GM18511 (cell line): ENCODE data around the gene NLGN4X.

ENCODE experiments used
- ATAC-seq: cut with Tn5 transposase; IDR thresholded peaks from one replicate; pipeline ENCODE4 v1.9.1; 2021; ENCODE audit warnings: mild to moderate bottlenecking, moderate library complexity; ENCODE audit not compliant: unreplicated experiment

NLGN4X gene

DNA sequence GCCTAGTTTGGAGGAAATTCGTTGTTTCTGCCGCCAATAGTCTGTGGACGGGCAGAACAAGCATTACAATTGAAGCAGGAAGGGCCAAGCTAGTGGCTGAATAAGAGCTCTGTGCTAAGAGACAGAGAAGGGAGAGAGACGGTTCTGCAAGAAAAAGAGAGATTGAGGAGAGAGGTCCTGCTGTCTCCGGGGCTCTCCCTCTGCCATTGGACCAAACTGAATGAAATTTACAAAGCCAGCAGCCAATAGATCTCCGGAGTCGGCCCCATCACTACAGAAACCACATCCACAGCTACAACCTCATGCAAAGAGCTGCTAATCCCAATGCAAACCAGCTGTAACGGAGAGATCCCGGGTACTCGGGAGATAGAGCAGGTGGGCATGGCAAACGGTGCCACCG is at the start of gene NLGN4X:
NLGN4X (minus strand) TSS at position 148 of the 400 bp plus-strand sequence. CDS start 77,401 bp downstream, outside the sequence.
- ATAC-seq, result no peak

DNA sequence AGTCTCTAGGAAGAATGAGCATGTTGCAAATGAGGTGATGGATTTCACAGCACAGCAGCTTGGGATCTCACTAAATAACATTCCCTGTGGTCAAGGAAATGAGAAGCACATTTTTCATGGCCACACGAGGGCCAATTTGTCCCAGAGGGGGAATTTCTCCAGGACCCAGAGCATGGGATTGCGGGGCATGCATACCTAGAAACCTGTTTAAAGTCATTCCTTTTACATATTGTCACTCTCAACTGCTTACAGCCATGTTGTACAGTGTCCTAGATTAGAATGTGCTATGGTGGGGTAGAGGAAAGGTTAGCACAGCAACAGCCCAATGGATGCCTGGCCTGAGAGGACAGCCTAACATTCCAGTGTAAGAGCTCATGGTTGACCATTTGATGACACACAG is 37.4 kb upstream of the NLGN4X start:
- no peak for ATAC-seq

DNA sequence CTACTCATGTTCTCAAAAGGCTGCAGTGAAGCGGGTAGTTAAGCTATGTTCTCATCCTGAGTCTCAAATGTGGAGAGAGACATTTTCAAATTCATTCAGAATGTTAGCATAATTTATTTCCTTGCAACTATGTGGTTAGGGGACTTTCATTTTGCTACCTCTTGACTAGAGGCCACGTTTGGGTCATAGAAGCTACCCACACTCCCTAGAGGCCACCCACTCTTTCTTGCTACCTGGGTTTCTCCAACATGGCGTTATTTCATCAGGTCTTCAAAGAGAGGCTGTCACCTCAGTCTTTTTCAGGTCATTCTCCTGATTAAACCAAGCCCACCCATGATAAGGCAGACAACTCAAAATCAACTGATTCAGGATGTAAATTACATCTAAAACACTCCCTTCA is 34.3 kb upstream of the NLGN4X start:
- no peak for ATAC-seq

GRCh38 chrX:6257025-6257424 is 28.4 kb upstream of the NLGN4X start:
- no peak for ATAC-seq

DNA sequence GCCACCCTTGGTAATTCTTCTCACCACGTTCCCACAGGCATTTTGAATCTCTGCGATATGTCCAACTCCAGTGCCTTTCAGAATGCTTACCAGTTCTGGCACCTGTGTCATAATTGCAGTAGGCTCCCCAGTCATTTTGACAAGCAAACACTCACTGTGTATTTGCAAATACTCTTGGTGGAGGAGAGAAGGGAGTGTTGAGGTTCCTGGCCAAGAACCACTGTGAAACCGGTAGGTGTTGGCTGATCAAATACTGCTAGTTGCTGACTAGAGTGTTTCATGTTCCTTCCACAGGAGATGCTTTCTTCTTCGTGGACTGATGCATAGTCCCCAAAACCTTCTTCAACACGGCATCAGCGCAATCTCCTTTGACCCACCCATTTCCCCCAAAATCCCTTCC is 16.0 kb upstream of the NLGN4X start:
- no peak for ATAC-seq

DNA sequence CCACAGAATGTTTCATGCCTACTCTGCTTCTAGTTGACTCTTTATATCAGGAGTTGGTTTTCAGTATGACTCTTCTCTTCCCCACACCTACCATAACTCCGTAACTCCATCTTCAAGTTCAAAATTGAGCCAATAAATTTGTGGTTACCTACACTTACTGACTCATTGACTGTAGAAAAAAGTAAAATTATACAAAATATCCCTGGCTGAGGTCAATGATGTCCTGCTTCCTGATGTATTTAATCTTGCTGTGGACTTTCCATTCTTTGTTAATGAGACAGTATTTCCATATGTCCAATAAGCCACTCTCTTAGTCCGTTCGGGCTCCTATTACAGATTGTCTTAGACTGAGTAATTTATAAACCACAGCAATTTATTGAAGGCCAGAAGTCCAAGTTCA is 9.9 kb upstream of the NLGN4X start:
- no peak for ATAC-seq

GRCh38 chrX:6227935-6228334 is 732 bp downstream of the NLGN4X start:
- no peak for ATAC-seq

DNA sequence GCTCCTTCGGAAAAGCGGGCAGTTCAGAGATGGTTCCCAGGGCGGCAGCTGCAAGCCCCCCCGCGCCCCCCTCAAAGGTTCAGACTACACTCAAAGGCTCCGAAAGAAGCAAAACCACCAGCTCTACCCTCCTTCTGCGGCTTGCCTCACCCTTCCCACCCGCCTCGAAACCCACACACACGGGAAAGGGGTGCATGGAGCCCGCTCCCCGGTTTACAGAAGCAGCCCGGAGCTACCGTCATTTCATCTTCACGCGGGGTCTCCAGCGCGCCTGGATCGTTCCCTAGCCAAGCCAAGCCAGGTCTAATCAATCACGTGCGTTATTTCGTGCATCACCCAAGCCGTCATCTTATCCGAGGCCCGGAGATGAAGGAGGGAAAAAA is 1.2 kb downstream of the NLGN4X start:
- ATAC-seq, result no peak

- ATAC-seq, result no peak
Observed at GRCh38 chrX:6226596-6227452, 1.8 kb downstream of the NLGN4X start.

GRCh38 chrX:6225911-6226595 is 2.6 kb downstream of the NLGN4X start:
- ATAC-seq, result no peak

DNA sequence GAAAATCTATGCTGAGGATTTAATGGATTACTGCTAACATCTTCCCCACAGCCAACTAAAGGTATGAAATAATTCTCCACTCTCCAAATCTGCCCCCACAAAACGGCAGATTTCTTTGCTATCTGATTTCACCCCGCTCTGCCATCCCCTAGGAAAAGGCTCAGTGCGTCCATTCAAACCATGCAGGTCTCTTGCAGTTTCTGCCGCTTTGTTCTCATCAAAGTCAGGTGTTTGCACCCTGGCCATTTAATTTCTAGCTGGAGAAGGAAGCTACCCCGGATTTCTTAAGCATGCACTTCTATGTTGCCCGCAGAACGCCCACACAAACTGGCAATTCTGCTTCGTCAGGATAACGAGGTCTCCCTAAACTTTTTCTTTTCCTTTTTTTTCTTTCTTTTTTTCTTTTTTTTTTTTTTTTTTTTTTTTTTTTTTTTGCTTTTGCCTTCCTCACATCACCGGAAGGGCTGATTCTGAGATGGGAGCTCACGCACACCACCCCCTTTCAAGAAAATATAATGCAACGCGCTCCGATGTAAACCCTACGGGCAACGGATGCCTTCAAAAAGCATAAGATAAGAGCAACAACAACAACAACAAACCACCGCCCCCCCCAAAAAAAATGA is 3.3 kb downstream of the NLGN4X start:
- ATAC-seq, result no peak

DNA sequence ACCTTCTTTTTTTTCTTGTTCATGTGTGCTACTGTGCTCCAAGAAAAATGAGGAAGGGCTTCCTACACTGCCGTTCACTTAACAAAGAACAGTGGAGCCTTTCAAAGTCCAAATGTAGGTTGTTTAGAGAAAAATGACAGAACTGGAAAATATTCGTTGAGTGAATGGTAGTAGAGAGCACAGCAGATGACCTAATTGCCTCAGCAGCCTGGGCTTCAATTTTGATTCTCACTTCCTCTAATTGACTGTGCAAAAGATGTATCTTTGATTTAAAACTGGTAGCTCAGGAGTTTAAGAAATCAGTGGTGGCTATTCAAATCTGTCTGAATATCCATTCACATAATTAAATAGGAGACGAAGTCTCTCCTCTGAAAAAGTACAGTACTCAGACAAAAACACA is 5.2 kb downstream of the NLGN4X start:
- ATAC-seq, result peak; percentile 42

DNA sequence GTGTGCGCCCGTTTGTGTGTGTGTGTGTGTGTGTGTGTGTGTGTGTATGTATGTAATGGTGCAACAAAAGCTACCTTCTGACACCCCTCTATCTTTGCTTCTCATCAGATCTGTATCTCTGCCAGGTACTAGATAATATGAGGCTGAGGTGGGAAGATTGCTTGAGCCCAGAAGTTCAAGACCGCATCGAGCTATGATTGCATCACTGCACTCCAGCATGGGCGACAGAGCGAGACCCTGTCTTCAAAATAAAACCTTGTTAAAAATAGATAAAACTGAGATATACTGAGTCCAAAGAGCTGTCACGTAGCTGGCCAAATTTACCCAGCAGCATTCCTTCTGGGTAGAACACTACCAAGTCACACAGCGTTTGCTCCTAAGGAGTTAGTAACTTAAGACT is 18.4 kb downstream of the NLGN4X start:
- no peak for ATAC-seq

DNA sequence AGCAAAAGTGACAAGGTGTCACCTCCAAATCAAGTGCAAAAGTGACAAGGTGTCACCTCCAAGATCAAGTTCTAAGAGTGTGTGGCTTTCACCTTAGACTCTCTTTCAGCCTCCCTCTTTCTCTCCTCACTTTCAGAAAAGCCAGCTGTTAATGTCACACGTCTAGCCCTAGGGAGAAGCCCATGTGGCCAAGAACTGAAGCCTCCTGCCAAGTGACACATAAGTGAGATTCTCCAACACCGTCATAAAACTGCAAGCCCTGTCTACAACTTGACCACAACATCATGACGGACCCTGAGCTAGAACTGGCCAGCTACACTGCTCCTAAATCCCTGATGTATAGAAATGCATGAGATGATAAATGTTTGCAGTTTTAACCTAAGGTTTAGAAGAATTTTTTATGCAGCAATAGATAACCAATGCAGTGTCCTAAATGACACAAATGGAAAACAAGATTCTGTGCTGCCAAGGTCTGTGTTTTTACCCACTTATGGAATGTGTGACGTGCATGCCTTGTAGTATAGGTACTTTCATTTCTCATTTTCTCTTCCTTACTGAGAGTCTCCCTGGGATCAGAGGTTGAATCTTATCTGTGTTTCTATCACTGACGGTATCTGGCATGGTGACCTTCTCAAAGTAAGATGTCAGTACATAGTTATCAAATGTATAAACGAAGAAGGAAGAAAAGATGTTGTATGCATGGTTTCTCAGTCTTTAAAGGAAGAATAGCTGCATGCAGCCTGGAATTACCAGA is 25.0 kb downstream of the NLGN4X start:
- ATAC-seq, result no peak

GRCh38 chrX:6199486-6199885 is 29.2 kb downstream of the NLGN4X start:
- no peak for ATAC-seq

DNA sequence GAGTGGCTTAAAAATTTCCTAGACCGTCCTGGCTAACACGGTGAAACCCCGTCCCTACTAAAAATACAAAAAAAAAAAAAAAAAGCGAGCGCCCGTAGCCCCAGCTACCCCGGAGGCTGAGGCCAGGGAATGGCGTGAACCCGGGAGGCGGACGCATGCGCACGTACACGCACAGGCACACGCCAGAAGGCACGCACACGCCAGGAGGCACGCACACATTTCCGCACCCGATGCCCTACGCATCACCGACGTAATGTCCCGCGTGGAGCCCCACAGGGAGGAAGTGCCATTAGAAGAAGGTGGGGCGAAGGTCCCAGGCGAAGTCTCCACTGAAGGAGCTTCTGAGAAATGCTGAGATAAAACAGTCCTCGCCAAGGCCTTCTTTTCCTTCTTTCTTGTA is 41.4 kb downstream of the NLGN4X start:
- ATAC-seq, result no peak

GRCh38 chrX:6184900-6185515 is 43.7 kb downstream of the NLGN4X start:
- ATAC-seq, result peak; percentile 99

- ATAC-seq, result no peak
Observed at GRCh38 chrX:6175914-6176313, 52.8 kb downstream of the NLGN4X start.

DNA sequence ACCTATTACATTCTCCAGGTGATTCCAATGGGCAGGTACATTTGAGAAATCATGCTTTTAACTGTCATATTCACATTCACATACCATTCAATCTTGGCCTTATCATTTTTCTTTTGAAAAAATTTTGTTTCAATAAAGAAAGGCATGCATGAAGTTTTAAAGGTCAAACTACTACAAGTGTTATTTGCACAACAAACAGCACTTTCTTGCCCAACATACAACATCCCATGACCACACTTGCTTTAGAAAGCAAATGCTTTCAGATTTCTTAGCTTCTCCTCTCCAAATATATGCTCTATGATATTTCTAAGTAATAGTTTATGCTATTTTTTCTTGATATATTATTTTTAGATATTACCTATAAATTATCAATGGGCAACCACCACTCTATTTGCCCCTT is 58.2 kb downstream of the NLGN4X start:
- no peak for ATAC-seq

GRCh38 chrX:6169407-6169806 is 59.3 kb downstream of the NLGN4X start:
- ATAC-seq, result no peak

- ATAC-seq, result no peak
Observed at GRCh38 chrX:6163721-6164120, 64.9 kb downstream of the NLGN4X start.
